OCI-LY1 (cell line): ENCODE results near the gene DUSP22.

Experiments used
- EZH2 ChIP-seq: fragments of 200-600 bp; sonication (generic), shearing (Covaris generic); IDR thresholded peaks from 2 replicates; pipeline ENCODE4 v1.8.0; 2017; ENCODE audit warnings: borderline replicate concordance, mixed run types, mild to moderate bottlenecking, antibody characterized with exemption, low read length, moderate library complexity, mixed read lengths
- TF ChIP-seq, protein P1 (sequence below): fragments of 200-600 bp; sonication (generic), shearing (Covaris generic); IDR thresholded peaks from 2 replicates; pipeline ENCODE4 v1.5.1; 2017; ENCODE audit warnings: mild to moderate bottlenecking, antibody characterized with exemption, low read length, moderate library complexity, mixed read lengths

DNA sequence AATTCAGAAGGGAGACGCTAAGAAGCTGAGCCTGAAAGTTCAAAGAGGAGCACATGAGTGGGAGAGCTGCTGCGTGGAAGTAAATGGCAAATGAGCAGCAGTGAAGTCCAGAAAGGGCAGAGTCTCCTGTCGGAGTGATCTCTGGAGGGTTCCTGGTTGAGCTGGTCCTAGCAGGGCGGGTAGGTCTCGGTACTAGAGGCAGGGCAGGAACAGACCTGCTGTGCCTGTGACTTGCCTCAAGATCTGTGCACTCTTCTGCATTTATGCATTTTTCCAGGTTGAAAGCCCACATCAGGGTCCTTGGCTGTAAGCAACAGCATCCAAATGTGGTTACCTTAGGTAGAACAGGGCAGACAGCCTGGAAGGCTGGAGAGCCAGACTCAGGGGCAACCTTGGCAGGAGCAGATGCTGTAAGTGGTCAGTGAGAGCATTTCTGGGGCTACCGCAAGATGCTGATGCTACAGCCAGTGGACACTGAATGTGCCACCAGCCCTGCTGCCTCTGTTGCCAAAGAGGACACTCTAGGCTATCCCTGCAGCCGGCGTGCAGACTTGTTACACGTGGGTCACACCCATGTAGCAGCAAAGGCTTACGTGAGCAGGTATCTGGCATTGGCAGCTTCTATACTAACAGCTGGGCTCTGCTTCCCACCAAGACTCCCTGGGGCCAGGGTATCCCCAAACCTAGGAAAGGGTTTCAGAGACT lies 8.4 kb downstream of the DUSP22 start:
- TF ChIP-seq, protein P1, sequence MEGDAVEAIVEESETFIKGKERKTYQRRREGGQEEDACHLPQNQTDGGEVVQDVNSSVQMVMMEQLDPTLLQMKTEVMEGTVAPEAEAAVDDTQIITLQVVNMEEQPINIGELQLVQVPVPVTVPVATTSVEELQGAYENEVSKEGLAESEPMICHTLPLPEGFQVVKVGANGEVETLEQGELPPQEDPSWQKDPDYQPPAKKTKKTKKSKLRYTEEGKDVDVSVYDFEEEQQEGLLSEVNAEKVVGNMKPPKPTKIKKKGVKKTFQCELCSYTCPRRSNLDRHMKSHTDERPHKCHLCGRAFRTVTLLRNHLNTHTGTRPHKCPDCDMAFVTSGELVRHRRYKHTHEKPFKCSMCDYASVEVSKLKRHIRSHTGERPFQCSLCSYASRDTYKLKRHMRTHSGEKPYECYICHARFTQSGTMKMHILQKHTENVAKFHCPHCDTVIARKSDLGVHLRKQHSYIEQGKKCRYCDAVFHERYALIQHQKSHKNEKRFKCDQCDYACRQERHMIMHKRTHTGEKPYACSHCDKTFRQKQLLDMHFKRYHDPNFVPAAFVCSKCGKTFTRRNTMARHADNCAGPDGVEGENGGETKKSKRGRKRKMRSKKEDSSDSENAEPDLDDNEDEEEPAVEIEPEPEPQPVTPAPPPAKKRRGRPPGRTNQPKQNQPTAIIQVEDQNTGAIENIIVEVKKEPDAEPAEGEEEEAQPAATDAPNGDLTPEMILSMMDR = no peak
- no peak for TF ChIP-seq EZH2
